ENCODE results near the gene RNF214.

RNF214 gene

GRCh38 chr11:117214404-117215110 is 17.9 kb upstream of the RNF214 start:
- no peak for DNase-seq (ENCODE audit: low spot score)

- DNase-seq (ENCODE audit: low spot score) = peak; percentile 83
These were observed 15.1 kb upstream of the RNF214 start for GRCh38 chr11:117217141-117218084.

- DNase-seq (ENCODE audit: low spot score) = no peak
These were observed 14.1 kb upstream of the RNF214 start for GRCh38 chr11:117218133-117218915.

- no peak for DNase-seq (ENCODE audit: low spot score)
These were observed 13.5 kb upstream of the RNF214 start for GRCh38 chr11:117219001-117219400.

- no peak for DNase-seq (ENCODE audit: low spot score)
These were observed 13.0 kb upstream of the RNF214 start for GRCh38 chr11:117219455-117219854.

- no peak for DNase-seq (ENCODE audit: low spot score)
These were observed 12.5 kb upstream of the RNF214 start for GRCh38 chr11:117219995-117220394.

- DNase-seq (ENCODE audit: low spot score) = no peak
These were observed 11.9 kb upstream of the RNF214 start for GRCh38 chr11:117220568-117220967.

- no peak for DNase-seq (ENCODE audit: low spot score)
These were observed 11.3 kb upstream of the RNF214 start for GRCh38 chr11:117220999-117221774.

GRCh38 chr11:117221775-117222517 is 10.5 kb upstream of the RNF214 start:
- DNase-seq (ENCODE audit: low spot score) = no peak

GRCh38 chr11:117222991-117223740 is 9.3 kb upstream of the RNF214 start:
- no peak for DNase-seq (ENCODE audit: low spot score)

- DNase-seq (ENCODE audit: low spot score) = no peak
These were observed 8.5 kb upstream of the RNF214 start for GRCh38 chr11:117223741-117224689.

GRCh38 chr11:117225553-117226170 is 6.8 kb upstream of the RNF214 start:
- DNase-seq (ENCODE audit: low spot score) = no peak

GRCh38 chr11:117226388-117227385 is 5.8 kb upstream of the RNF214 start:
- DNase-seq (ENCODE audit: low spot score) = peak; percentile 84

GRCh38 chr11:117228091-117228490 is 4.4 kb upstream of the RNF214 start:
- no peak for DNase-seq (ENCODE audit: low spot score)

- DNase-seq (ENCODE audit: low spot score) = no peak
These were observed 3.1 kb upstream of the RNF214 start for GRCh38 chr11:117229411-117229810.

- no peak for DNase-seq (ENCODE audit: low spot score)
These were observed 2.6 kb upstream of the RNF214 start for GRCh38 chr11:117229931-117230285.

GRCh38 chr11:117230286-117230961 is 2.0 kb upstream of the RNF214 start:
- no peak for DNase-seq (ENCODE audit: low spot score)

Data from kidney capillary endothelial cell (primary cell).